ENCODE data around the gene EIF2A.

EIF2A gene

GRCh38 chr3:150583028-150583427 is 36.4 kb downstream of the EIF2A start:
- Mint-ChIP-seq H3K9me3 (no peaks in the 10 kb centered on the region), H3K4me1 (no peaks in the 10 kb centered on the region), H3K27me3 (ENCODE audit: low read depth) (no peaks in the 10 kb centered on the region), H3K27ac (no peak overlapping the region), H3K36me3 (ENCODE audit: low read depth) (peaks cover 25% of the 10 kb centered on the region), H3K4me3 (no peak overlapping the region)
- TF ChIP-seq CTCF (IDR thresholded peaks at IDR 0.05; ENCODE audit: unreplicated experiment in 3 of 3): no peak

- Mint-ChIP-seq H3K4me3 (no peak overlapping the region), H3K9me3 (no peaks in the 10 kb centered on the region), H3K36me3 (ENCODE audit: low read depth) (peaks cover 17% of the 10 kb centered on the region), H3K4me1 (no peaks in the 10 kb centered on the region), H3K27me3 (ENCODE audit: low read depth) (no peaks in the 10 kb centered on the region), H3K27ac (no peak overlapping the region)
- no peak for TF ChIP-seq CTCF (IDR thresholded peaks at IDR 0.05; ENCODE audit: unreplicated experiment in 3 of 3)
Measured at GRCh38 chr3:150588027-150588830, 41.6 kb downstream of the EIF2A start.

GRCh38 chr3:150589759-150590158 is 43.2 kb downstream of the EIF2A start:
- H3K4me3 Mint-ChIP-seq: no peak overlapping the region
- no peaks in the 10 kb centered on the region for H3K27me3 Mint-ChIP-seq (ENCODE audit: low read depth)
- no peaks in the 10 kb centered on the region for H3K9me3 Mint-ChIP-seq
- peaks cover 14% of the 10 kb centered on the region for H3K36me3 Mint-ChIP-seq (ENCODE audit: low read depth)
- no peaks in the 10 kb centered on the region for H3K4me1 Mint-ChIP-seq
- TF ChIP-seq CTCF (IDR thresholded peaks at IDR 0.05; ENCODE audit: unreplicated experiment in 3 of 3): no peak
- no peak overlapping the region for H3K27ac Mint-ChIP-seq

GRCh38 chr3:150594150-150594549 is 47.6 kb downstream of the EIF2A start:
- no peaks in the 10 kb centered on the region for H3K27me3 Mint-ChIP-seq (ENCODE audit: low read depth)
- no peak overlapping the region for H3K27ac Mint-ChIP-seq
- no peaks in the 10 kb centered on the region for H3K4me1 Mint-ChIP-seq
- no peak overlapping the region for H3K4me3 Mint-ChIP-seq
- TF ChIP-seq CTCF (IDR thresholded peaks at IDR 0.05; ENCODE audit: unreplicated experiment in 3 of 3): no peak
- H3K36me3 Mint-ChIP-seq (ENCODE audit: low read depth): peaks cover 4% of the 10 kb centered on the region
- H3K9me3 Mint-ChIP-seq: no peaks in the 10 kb centered on the region

GRCh38 chr3:150597646-150598045 is 51.1 kb downstream of the EIF2A start:
- Mint-ChIP-seq H3K27me3 (ENCODE audit: low read depth) (no peaks in the 10 kb centered on the region), H3K4me3 (no peak overlapping the region), H3K4me1 (peaks cover 28% of the 10 kb centered on the region), H3K9me3 (no peaks in the 10 kb centered on the region), H3K36me3 (ENCODE audit: low read depth) (peaks cover 11% of the 10 kb centered on the region), H3K27ac (no peak overlapping the region)
- no peak for TF ChIP-seq CTCF (IDR thresholded peaks at IDR 0.05; ENCODE audit: unreplicated experiment in 3 of 3)
